Spinal cord (tissue), 10 donors: Measurements from ENCODE around the gene DTNBP1. TPM values are rescaled to one million over a fixed set of nuclear protein-coding genes. Genes with fewer than 3 reads are reported as not detected.
A peak's percentile ranks its signal among the peaks of the same experiment; 100 is the strongest.

Experiments
- DNase-seq, 6 donors: peaks; one replicate each; pipeline versions ENCODE4 v3.0.0 to v3.0.0-alpha.2; 2013 to 2015; ENCODE audit warnings: low spot score in 6 of 6, low read depth in 4 of 6
- H3K27ac ChIP-seq: one replicate; pipeline ENCODE4 v1.5.1; 2013; ENCODE audit warnings: low read depth, low read length, control low read depth
- H3K27me3 ChIP-seq: one replicate; pipeline ENCODE4 v1.6.1; 2013; ENCODE audit warnings: low read length; ENCODE audit not compliant: control insufficient read depth, insufficient read depth
- H3K36me3 ChIP-seq: one replicate; pipeline ENCODE4 v1.6.1; 2013; ENCODE audit warnings: low read length; ENCODE audit not compliant: control insufficient read depth, insufficient read depth
- H3K4me1 ChIP-seq: one replicate; pipeline ENCODE4 v1.6.1; 2013; ENCODE audit warnings: low read length; ENCODE audit not compliant: control insufficient read depth, insufficient read depth
- H3K4me3 ChIP-seq: one replicate; pipeline ENCODE4 v1.5.1; 2013; ENCODE audit warnings: low read depth, low read length, control low read depth
- H3K9me3 ChIP-seq: one replicate; pipeline ENCODE4 v1.6.1; 2013; ENCODE audit warnings: low read length; ENCODE audit not compliant: control insufficient read depth, insufficient read depth
- WGBS: methylation state at CpG from one replicate; pipeline ENCODE4 v1.1.5; 2013; ENCODE audit warnings: missing lambda C conversion rate; ENCODE audit not compliant: insufficient coverage; 5-methylcytosine and 5-hydroxymethylcytosine counted together
- polyA plus RNA-seq, 2 donors: library from polyadenylated mRNA; unstranded; fragments of 120-200 nt; gene quantifications; one replicate each; pipeline ENCODE4 v1.2.1, GENCODE V29; 2013; ENCODE audit not compliant: insufficient read length in 2 of 2
- total RNA-seq, 2 donors: library from RNA; depleted of rRNA in 1 of 2; stranded (reverse); fragments of 120-200 nt in 1 of 2; fragments of >200 nt in 1 of 2; gene quantifications; one replicate each; pipeline versions ENCODE4 v1.2.3 to v1.2.4, GENCODE V29; 2013 to 2014
- donor health status: healthy.

The DTNBP1 gene
- total and polyA plus RNA-seq, 4 donors = 12.7 to 47.9 (median 33.8) TPM

GRCh38 chr6:15522856-15523529 is 139.8 kb downstream of the DTNBP1 start:
- no peak for DNase-seq

GRCh38 chr6:15522427-15522826 is 140.4 kb downstream of the DTNBP1 start:
- 78% methylated on average over 6 of the region's 6 CpGs for WGBS
- peaks cover 61% of the 10 kb centered on the region for H3K36me3 ChIP-seq
- peaks cover 8% of the 10 kb centered on the region for H3K4me1 ChIP-seq
- H3K4me3 ChIP-seq = no peak overlapping the region
- no peaks in the 10 kb centered on the region for H3K9me3 ChIP-seq
- no peak for DNase-seq
- no peak overlapping the region for H3K27ac ChIP-seq
- H3K27me3 ChIP-seq = no peaks in the 10 kb centered on the region

More at GRCh38 chr6:15522856-15523529, 139.8 kb downstream of the DTNBP1 start:
- WGBS = 90% methylated on average over 8 of the region's 16 CpGs
- H3K36me3 ChIP-seq = peaks cover 56% of the 10 kb centered on the region
- H3K27ac ChIP-seq = no peak overlapping the region
- no peaks in the 10 kb centered on the region for H3K27me3 ChIP-seq
- no peak overlapping the region for H3K4me3 ChIP-seq
- no peaks in the 10 kb centered on the region for H3K9me3 ChIP-seq
- peaks cover 8% of the 10 kb centered on the region for H3K4me1 ChIP-seq

- Histone ChIP-seq H3K27me3 (no peaks in the 10 kb centered on the region), H3K4me1 (peaks cover 8% of the 10 kb centered on the region), H3K4me3 (no peak overlapping the region), H3K36me3 (peaks cover 65% of the 10 kb centered on the region), H3K27ac (no peak overlapping the region), H3K9me3 (no peaks in the 10 kb centered on the region)
- 50% methylated on average over 2 of the region's 9 CpGs for WGBS
- DNase-seq = no peak
Measured at GRCh38 chr6:15522026-15522425, 140.8 kb downstream of the DTNBP1 start.

- no peaks in the 10 kb centered on the region for H3K9me3 ChIP-seq
- no peaks in the 10 kb centered on the region for H3K27me3 ChIP-seq
- DNase-seq = peak in 2 of 6 donors; percentile 62 to 63
- no peak overlapping the region for H3K4me3 ChIP-seq
- peaks cover 70% of the 10 kb centered on the region for H3K36me3 ChIP-seq
- no peak overlapping the region for H3K27ac ChIP-seq
- H3K4me1 ChIP-seq = peaks cover 8% of the 10 kb centered on the region
- no CpG with 5 or more reads among the region's 6 CpGs for WGBS
Measured at GRCh38 chr6:15521582-15521981, 141.2 kb downstream of the DTNBP1 start.

GRCh38 chr6:15520626-15521203 is 142.1 kb downstream of the DTNBP1 start:
- H3K9me3 ChIP-seq = no peaks in the 10 kb centered on the region
- H3K4me1 ChIP-seq = peaks cover 8% of the 10 kb centered on the region
- 90% methylated on average over 6 of the region's 20 CpGs for WGBS
- no peak for DNase-seq
- no peaks in the 10 kb centered on the region for H3K27me3 ChIP-seq
- H3K27ac ChIP-seq = no peak overlapping the region
- peaks cover 71% of the 10 kb centered on the region for H3K36me3 ChIP-seq
- no peak overlapping the region for H3K4me3 ChIP-seq

GRCh38 chr6:15519681-15520080 is 143.1 kb downstream of the DTNBP1 start:
- peaks cover 8% of the 10 kb centered on the region for H3K4me1 ChIP-seq
- no peaks in the 10 kb centered on the region for H3K9me3 ChIP-seq
- peaks cover 73% of the 10 kb centered on the region for H3K36me3 ChIP-seq
- no peak overlapping the region for H3K27ac ChIP-seq
- no peak for DNase-seq
- H3K4me3 ChIP-seq = no peak overlapping the region
- 81% methylated on average over 3 of the region's 6 CpGs for WGBS
- H3K27me3 ChIP-seq = no peaks in the 10 kb centered on the region

- 97% methylated on average over 6 of the region's 10 CpGs for WGBS
- H3K4me3 ChIP-seq = no peak overlapping the region
- H3K36me3 ChIP-seq = peaks cover 74% of the 10 kb centered on the region
- H3K27ac ChIP-seq = no peak overlapping the region
- no peaks in the 10 kb centered on the region for H3K27me3 ChIP-seq
- DNase-seq = no peak
- H3K9me3 ChIP-seq = no peaks in the 10 kb centered on the region
- peaks cover 8% of the 10 kb centered on the region for H3K4me1 ChIP-seq
Measured at GRCh38 chr6:15518878-15519277, 143.9 kb downstream of the DTNBP1 start.

GRCh38 chr6:15518057-15518456 is 144.8 kb downstream of the DTNBP1 start:
- 96% methylated on average over 9 of the region's 9 CpGs for WGBS
- H3K27me3 ChIP-seq = no peaks in the 10 kb centered on the region
- no peaks in the 10 kb centered on the region for H3K9me3 ChIP-seq
- H3K4me3 ChIP-seq = no peak overlapping the region
- no peak for DNase-seq
- H3K4me1 ChIP-seq = peaks cover 8% of the 10 kb centered on the region
- no peak overlapping the region for H3K27ac ChIP-seq
- peaks cover 76% of the 10 kb centered on the region for H3K36me3 ChIP-seq

- peaks cover 8% of the 10 kb centered on the region for H3K4me1 ChIP-seq
- no peak overlapping the region for H3K27ac ChIP-seq
- no peak for DNase-seq
- H3K36me3 ChIP-seq = peaks cover 76% of the 10 kb centered on the region
- WGBS = 87% methylated on average over 11 of the region's 11 CpGs
- no peaks in the 10 kb centered on the region for H3K27me3 ChIP-seq
- H3K9me3 ChIP-seq = no peaks in the 10 kb centered on the region
- H3K4me3 ChIP-seq = no peak overlapping the region
Measured at GRCh38 chr6:15517600-15517999, 145.2 kb downstream of the DTNBP1 start.
